Measurements from ENCODE around the gene SF1.
A peak's percentile ranks its signal among the peaks of the same experiment; 100 is the strongest.

DNA sequence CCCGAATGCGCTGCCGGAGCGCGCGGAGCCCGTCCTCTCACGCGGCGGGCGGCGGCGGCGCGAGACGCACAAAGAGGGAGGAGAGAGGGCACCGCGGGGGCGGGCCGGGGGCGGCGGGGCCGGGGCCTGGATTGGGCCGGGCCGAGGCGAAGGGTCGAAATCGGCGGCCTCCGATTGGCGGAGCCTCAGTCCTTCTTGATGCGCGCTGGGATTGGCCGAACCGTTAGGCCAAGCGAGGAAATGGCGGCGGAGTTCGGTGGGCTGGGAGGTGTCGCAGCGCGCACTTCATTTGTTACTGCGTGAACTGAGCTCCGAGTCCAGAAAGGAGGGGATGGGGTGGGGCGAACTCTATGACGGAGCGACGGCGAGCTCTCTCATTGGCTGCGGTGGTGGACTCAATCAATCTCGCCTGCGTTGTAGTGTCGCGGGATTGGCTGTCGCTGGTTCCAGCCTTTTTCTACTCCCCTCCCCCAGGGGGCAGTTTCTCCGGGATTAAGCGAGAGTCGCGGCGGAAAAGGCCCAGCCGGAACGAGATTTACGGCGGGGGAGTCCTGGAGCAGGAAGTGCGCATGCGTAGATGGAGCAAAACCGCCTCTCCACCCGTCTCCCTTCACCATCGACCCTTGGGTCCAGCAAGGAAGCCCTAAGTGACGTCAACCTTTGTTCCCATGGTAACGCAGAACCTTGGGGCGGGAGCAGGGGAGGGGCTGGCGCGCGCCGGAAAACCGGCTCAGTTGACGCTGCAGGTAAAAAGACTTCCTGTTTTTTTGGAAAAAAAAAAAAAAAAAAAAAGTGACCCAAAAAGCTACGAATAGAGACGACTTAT, at the start of gene SF1:
- TF ChIP-seq, protein P1, sequence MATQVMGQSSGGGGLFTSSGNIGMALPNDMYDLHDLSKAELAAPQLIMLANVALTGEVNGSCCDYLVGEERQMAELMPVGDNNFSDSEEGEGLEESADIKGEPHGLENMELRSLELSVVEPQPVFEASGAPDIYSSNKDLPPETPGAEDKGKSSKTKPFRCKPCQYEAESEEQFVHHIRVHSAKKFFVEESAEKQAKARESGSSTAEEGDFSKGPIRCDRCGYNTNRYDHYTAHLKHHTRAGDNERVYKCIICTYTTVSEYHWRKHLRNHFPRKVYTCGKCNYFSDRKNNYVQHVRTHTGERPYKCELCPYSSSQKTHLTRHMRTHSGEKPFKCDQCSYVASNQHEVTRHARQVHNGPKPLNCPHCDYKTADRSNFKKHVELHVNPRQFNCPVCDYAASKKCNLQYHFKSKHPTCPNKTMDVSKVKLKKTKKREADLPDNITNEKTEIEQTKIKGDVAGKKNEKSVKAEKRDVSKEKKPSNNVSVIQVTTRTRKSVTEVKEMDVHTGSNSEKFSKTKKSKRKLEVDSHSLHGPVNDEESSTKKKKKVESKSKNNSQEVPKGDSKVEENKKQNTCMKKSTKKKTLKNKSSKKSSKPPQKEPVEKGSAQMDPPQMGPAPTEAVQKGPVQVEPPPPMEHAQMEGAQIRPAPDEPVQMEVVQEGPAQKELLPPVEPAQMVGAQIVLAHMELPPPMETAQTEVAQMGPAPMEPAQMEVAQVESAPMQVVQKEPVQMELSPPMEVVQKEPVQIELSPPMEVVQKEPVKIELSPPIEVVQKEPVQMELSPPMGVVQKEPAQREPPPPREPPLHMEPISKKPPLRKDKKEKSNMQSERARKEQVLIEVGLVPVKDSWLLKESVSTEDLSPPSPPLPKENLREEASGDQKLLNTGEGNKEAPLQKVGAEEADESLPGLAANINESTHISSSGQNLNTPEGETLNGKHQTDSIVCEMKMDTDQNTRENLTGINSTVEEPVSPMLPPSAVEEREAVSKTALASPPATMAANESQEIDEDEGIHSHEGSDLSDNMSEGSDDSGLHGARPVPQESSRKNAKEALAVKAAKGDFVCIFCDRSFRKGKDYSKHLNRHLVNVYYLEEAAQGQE (IDR thresholded peaks at IDR 0.05; ENCODE audit: insufficient replicate concordance, low read depth): no peak
- TF ChIP-seq, protein P2, sequence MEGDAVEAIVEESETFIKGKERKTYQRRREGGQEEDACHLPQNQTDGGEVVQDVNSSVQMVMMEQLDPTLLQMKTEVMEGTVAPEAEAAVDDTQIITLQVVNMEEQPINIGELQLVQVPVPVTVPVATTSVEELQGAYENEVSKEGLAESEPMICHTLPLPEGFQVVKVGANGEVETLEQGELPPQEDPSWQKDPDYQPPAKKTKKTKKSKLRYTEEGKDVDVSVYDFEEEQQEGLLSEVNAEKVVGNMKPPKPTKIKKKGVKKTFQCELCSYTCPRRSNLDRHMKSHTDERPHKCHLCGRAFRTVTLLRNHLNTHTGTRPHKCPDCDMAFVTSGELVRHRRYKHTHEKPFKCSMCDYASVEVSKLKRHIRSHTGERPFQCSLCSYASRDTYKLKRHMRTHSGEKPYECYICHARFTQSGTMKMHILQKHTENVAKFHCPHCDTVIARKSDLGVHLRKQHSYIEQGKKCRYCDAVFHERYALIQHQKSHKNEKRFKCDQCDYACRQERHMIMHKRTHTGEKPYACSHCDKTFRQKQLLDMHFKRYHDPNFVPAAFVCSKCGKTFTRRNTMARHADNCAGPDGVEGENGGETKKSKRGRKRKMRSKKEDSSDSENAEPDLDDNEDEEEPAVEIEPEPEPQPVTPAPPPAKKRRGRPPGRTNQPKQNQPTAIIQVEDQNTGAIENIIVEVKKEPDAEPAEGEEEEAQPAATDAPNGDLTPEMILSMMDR (IDR thresholded peaks at IDR 0.05; ENCODE audit: insufficient read depth, low read length): no peak
- TF ChIP-seq POLR2AphosphoS5 (IDR thresholded peaks at IDR 0.05; ENCODE audit: low read depth) (peak; percentile 76), SPI1 (IDR thresholded peaks at IDR 0.05; ENCODE audit: borderline replicate concordance, low read depth) (peak; percentile 91), GABPA (IDR thresholded peaks at IDR 0.05; ENCODE audit: low read depth) (peak; percentile 47)

Measured in HL-60 (cell line).